Measurements from ENCODE around the gene OR5A2. TPM values are rescaled to one million over a fixed set of nuclear protein-coding genes. Genes with fewer than 3 reads are reported as not detected.

The OR5A2 gene
- total and polyA plus RNA-seq, 3 experiments from 2014 or later: not detected

DNA sequence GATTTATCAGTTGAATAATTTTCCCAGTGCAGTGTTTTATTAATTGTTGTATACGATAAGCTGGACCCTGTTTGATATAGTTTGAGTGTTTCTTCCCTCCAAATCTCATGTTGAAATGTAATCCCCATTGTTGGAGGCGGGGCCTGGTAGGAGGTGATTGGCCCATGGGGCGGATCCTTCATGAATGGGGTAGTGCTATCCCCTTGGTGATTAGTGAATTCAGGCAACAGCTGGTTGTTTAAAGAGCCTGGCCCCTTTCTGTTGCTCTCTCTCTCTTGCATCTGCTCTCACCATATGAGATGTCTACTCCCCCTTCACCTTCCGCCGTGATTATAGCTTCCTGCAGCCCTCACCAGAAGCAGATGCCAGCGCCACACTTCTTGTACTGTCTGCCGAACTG, 11.6 kb upstream of the OR5A2 start:
- Histone ChIP-seq H3K27ac (ENCODE audit: low read depth, low read length) (no peak overlapping the region), H3K36me3 (ENCODE audit: insufficient read depth, low read length) (no peaks in the 10 kb centered on the region), H3K9me3 (ENCODE audit: low read length) (no peaks in the 10 kb centered on the region), H3K27me3 (ENCODE audit: insufficient read depth, low read length, poor library complexity, severe bottlenecking) (no peaks in the 10 kb centered on the region), H3K4me3 (ENCODE audit: low read length) (no peak overlapping the region), H3K4me1 (ENCODE audit: insufficient read depth, low read length) (no peaks in the 10 kb centered on the region)
- DNase-seq: no peak
- H3K4me3 Mint-ChIP-seq: no peak overlapping the region
- no peaks in the 10 kb centered on the region for H3K9me3 Mint-ChIP-seq
- ChIA-PET CTCF (interaction anchor here (1.7 kb wide), 1 partner anchor 9 kb away, joined by 5 read pairs; no protein-coding TSS in a partner anchor), POLR2A (no interaction called here)
- peaks cover 6% of the 10 kb centered on the region in 2 donors for H3K27me3 Mint-ChIP-seq
- H3K36me3 Mint-ChIP-seq: no peaks in the 10 kb centered on the region
- H3K4me1 Mint-ChIP-seq: no peaks in the 10 kb centered on the region
- H3K27ac Mint-ChIP-seq: no peak overlapping the region

DNA sequence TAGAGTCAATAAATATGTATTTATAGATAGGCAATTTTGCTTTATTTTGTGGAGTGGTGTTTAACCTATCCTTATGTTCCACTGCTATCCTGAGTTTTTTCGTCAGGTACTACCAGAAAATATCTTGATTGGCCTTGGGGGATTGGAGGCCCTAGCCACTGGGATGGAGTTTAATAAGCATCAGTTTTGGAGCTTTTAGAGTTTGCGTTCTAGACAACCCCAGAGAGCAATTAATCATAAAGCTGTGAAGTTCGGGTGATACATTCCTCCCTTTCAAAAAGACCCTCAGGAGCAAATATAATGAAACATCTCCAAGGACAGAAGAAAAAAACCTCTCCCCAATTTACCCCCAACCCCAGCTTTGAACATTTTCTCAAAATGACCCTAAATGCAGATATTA, 10.0 kb upstream of the OR5A2 start, which contains the start of gene OR5A1:
TSS of gene OR5A1 (plus strand) at position 301 of the 400 bp plus-strand sequence. CDS start 6,700 bp downstream, outside the sequence.
- Histone ChIP-seq H3K27me3 (ENCODE audit: insufficient read depth, low read length, poor library complexity, severe bottlenecking) (no peaks in the 10 kb centered on the region), H3K4me1 (ENCODE audit: insufficient read depth, low read length) (no peaks in the 10 kb centered on the region), H3K4me3 (ENCODE audit: low read length) (no peak within 1 kb of the TSS), H3K36me3 (ENCODE audit: insufficient read depth, low read length) (no peaks in the 10 kb centered on the region), H3K27ac (ENCODE audit: low read depth, low read length) (no peak within 1 kb of the TSS), H3K9me3 (ENCODE audit: low read length) (no peaks in the 10 kb centered on the region)
- no peak within 1 kb of the TSS for H3K27ac Mint-ChIP-seq
- ChIA-PET CTCF (no interaction called here), POLR2A (no interaction called here)
- DNase-seq: no peak
- no peaks in the 10 kb centered on the region for H3K4me1 Mint-ChIP-seq
- H3K9me3 Mint-ChIP-seq: no peaks in the 10 kb centered on the region
- peaks cover 6 to 8% of the 10 kb centered on the region in 2 donors for H3K27me3 Mint-ChIP-seq
- no peaks in the 10 kb centered on the region for H3K36me3 Mint-ChIP-seq
- H3K4me3 Mint-ChIP-seq: no peak within 1 kb of the TSS

DNA sequence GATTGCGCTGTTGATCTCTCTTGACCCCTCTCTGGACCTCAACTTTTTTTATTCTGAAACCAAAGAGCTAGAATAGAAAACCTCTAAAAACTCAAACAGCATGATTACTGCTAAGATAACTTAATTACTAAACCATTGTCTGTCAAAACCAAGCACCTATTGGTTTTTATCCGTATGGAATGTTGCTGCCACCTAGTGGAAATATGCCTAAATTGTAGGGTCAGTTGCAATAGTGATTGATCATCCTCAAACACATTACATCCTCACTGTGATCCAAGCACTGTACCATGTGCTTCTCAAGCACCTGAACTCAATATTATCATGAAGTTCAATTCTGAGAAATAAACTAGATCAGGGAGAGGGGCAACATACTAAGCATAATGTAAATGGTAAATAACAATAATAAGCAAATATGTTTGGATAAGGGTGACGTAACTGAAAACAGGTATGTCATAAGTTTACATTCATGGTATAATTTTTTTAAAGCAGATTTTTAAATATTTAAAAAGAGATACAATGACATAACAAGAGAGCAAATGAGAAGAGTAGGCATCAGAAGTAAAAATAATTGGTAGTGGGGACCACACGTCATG, 3.8 kb upstream of the OR5A2 start:
- DNase-seq: peak in 2 of 5 donors; percentile 29 to 56
- Histone ChIP-seq H3K27me3 (ENCODE audit: insufficient read depth, low read length, poor library complexity, severe bottlenecking) (no peaks in the 10 kb centered on the region), H3K9me3 (ENCODE audit: low read length) (no peaks in the 10 kb centered on the region), H3K36me3 (ENCODE audit: insufficient read depth, low read length) (no peaks in the 10 kb centered on the region), H3K4me3 (ENCODE audit: low read length) (no peak overlapping the region), H3K4me1 (ENCODE audit: insufficient read depth, low read length) (no peaks in the 10 kb centered on the region), H3K27ac (ENCODE audit: low read depth, low read length) (no peak overlapping the region)
- Mint-ChIP-seq H3K4me3 (no peak overlapping the region), H3K4me1 (no peaks in the 10 kb centered on the region), H3K27ac (no peak overlapping the region), H3K9me3 (no peaks in the 10 kb centered on the region), H3K36me3 (no peaks in the 10 kb centered on the region), H3K27me3 (peaks cover 3 to 15% of the 10 kb centered on the region in 2 donors)
- ChIA-PET POLR2A (no interaction called here), CTCF (interaction anchor here (0.8 to 3.3 kb wide), 4 partner anchors 8 to 258 kb away, joined by 3 to 18 read pairs (median 4); partner anchors contain the start of gene DTX4)

DNA sequence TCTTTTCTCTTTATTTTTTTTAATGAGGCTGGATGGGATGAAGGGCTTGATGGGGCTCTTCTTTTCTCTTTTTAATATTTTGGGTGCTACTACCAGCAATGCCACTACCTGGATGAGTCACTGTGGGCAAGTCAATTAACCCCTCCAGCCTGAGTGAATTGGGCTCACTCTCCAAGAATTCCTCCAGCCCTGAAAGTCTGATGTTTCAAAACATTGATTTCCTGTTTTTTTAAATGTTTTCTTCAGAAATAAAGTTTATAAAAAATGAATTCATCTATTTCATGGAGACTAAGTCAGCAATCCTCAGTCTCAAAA, 812 bp upstream of the OR5A2 start:
- no peak overlapping the region for H3K27ac ChIP-seq (ENCODE audit: low read depth, low read length)
- peaks cover 1 to 20% of the 10 kb centered on the region in 2 donors for H3K27me3 Mint-ChIP-seq
- CTCF ChIA-PET: no interaction called here
- H3K4me1 ChIP-seq (ENCODE audit: insufficient read depth, low read length): no peaks in the 10 kb centered on the region
- H3K9me3 ChIP-seq (ENCODE audit: low read length): no peaks in the 10 kb centered on the region
- no peaks in the 10 kb centered on the region for H3K36me3 ChIP-seq (ENCODE audit: insufficient read depth, low read length)
- no peak overlapping the region for H3K27ac Mint-ChIP-seq
- no peak overlapping the region for H3K4me3 Mint-ChIP-seq
- no peaks in the 10 kb centered on the region for H3K27me3 ChIP-seq (ENCODE audit: insufficient read depth, low read length, poor library complexity, severe bottlenecking)
- no peak for DNase-seq
- POLR2A ChIA-PET: no interaction called here
- no peaks in the 10 kb centered on the region for H3K4me1 Mint-ChIP-seq
- H3K9me3 Mint-ChIP-seq: no peaks in the 10 kb centered on the region
- no peak overlapping the region for H3K4me3 ChIP-seq (ENCODE audit: low read length)
- H3K36me3 Mint-ChIP-seq: no peaks in the 10 kb centered on the region

DNA sequence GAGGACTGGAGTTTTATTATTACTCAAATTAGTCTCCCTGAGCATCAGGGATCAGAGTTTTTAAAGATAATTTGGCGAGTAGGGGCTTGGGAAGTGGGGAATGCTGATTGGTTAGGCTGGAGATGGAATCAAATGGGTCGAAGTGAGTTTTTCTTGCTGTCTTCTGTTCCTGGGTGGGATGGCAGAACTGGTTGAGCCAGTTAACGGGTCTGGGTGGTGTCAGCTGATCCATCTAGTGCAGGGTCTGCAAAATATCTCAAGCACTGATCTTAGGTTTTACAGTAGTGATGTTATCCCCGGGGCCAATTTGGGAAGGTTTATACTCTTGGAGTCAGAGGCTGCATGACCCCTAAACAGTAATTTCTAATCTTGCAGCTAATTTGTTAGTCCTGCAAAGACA, 1.1 kb downstream of the OR5A2 start:
- Mint-ChIP-seq H3K27me3 (peaks cover 1 to 16% of the 10 kb centered on the region in 2 donors), H3K9me3 (no peaks in the 10 kb centered on the region), H3K36me3 (no peaks in the 10 kb centered on the region), H3K4me1 (no peaks in the 10 kb centered on the region), H3K4me3 (no peak overlapping the region), H3K27ac (no peak overlapping the region)
- H3K4me3 ChIP-seq (ENCODE audit: low read length): no peak overlapping the region
- no peaks in the 10 kb centered on the region for H3K27me3 ChIP-seq (ENCODE audit: insufficient read depth, low read length, poor library complexity, severe bottlenecking)
- no peak overlapping the region for H3K27ac ChIP-seq (ENCODE audit: low read depth, low read length)
- POLR2A ChIA-PET: no interaction called here
- no peaks in the 10 kb centered on the region for H3K36me3 ChIP-seq (ENCODE audit: insufficient read depth, low read length)
- no peaks in the 10 kb centered on the region for H3K4me1 ChIP-seq (ENCODE audit: insufficient read depth, low read length)
- no peaks in the 10 kb centered on the region for H3K9me3 ChIP-seq (ENCODE audit: low read length)
- CTCF ChIA-PET: interaction anchor here (1.0 kb wide), 1 partner anchor 254 kb away, joined by 4 read pairs; the partner anchor contains the start of gene DTX4
- no peak for DNase-seq

DNA sequence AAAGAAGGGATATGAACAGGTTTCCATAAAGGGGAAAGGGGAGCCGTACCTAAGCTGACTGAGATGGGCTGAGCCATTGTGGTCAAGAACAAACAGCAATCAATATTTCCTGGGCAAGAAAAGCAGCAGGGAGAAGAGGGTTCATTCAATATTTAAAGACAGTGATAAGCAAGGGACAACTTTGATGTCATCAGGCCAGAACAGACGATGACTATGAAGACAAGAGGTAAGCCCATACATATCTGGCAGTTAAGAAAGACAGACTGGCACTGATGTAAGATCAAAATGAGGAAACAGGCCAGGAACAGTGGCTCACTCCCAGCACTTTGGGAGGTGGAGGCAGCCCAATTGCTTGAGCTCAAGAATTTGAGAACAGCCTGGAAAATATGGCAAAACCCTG, 2.4 kb downstream of the OR5A2 start:
- H3K36me3 ChIP-seq (ENCODE audit: insufficient read depth, low read length): no peaks in the 10 kb centered on the region
- H3K27me3 Mint-ChIP-seq: peaks cover 1 to 24% of the 10 kb centered on the region in 2 donors
- H3K27ac ChIP-seq (ENCODE audit: low read depth, low read length): no peak overlapping the region
- no peaks in the 10 kb centered on the region for H3K9me3 ChIP-seq (ENCODE audit: low read length)
- CTCF ChIA-PET: no interaction called here
- H3K4me3 Mint-ChIP-seq: no peak overlapping the region
- H3K9me3 Mint-ChIP-seq: no peaks in the 10 kb centered on the region
- no peak overlapping the region for H3K27ac Mint-ChIP-seq
- H3K36me3 Mint-ChIP-seq: no peaks in the 10 kb centered on the region
- no peaks in the 10 kb centered on the region for H3K4me1 ChIP-seq (ENCODE audit: insufficient read depth, low read length)
- no peaks in the 10 kb centered on the region for H3K4me1 Mint-ChIP-seq
- POLR2A ChIA-PET: no interaction called here
- H3K27me3 ChIP-seq (ENCODE audit: insufficient read depth, low read length, poor library complexity, severe bottlenecking): no peaks in the 10 kb centered on the region
- DNase-seq: no peak
- no peak overlapping the region for H3K4me3 ChIP-seq (ENCODE audit: low read length)

DNA sequence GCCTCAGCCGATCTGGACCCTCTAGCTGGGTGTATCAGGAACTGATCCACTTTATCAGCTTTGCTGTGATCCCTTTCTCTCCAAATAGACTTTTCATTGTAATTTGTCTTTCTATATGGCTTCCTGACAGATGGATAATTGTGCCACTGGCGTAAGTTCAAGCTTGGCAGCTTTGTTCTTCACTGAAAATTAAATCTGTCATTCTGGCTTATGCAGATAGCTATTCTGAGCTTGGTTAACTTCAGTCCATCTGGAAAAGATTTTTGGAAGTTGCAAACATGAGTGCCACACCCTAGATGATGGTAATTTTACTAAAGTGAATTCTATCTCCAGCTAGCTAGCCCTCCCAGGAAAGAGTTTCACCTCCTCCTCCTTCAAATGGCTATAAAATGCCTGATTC, 8.1 kb downstream of the OR5A2 start:
- peaks cover 8 to 56% of the 10 kb centered on the region in 2 donors for H3K27me3 Mint-ChIP-seq
- H3K27ac ChIP-seq (ENCODE audit: low read depth, low read length): no peak overlapping the region
- H3K9me3 ChIP-seq (ENCODE audit: low read length): no peaks in the 10 kb centered on the region
- no peaks in the 10 kb centered on the region for H3K9me3 Mint-ChIP-seq
- no peak overlapping the region for H3K27ac Mint-ChIP-seq
- H3K4me3 ChIP-seq (ENCODE audit: low read length): no peak overlapping the region
- no peaks in the 10 kb centered on the region for H3K36me3 ChIP-seq (ENCODE audit: insufficient read depth, low read length)
- no peak for DNase-seq
- no peaks in the 10 kb centered on the region for H3K27me3 ChIP-seq (ENCODE audit: insufficient read depth, low read length, poor library complexity, severe bottlenecking)
- H3K36me3 Mint-ChIP-seq: no peaks in the 10 kb centered on the region
- peaks cover 0 to 9% (median 0%) of the 10 kb centered on the region in 3 donors for H3K4me1 Mint-ChIP-seq
- POLR2A ChIA-PET: no interaction called here
- CTCF ChIA-PET: no interaction called here
- H3K4me1 ChIP-seq (ENCODE audit: insufficient read depth, low read length): no peaks in the 10 kb centered on the region
- H3K4me3 Mint-ChIP-seq: no peak overlapping the region

DNA sequence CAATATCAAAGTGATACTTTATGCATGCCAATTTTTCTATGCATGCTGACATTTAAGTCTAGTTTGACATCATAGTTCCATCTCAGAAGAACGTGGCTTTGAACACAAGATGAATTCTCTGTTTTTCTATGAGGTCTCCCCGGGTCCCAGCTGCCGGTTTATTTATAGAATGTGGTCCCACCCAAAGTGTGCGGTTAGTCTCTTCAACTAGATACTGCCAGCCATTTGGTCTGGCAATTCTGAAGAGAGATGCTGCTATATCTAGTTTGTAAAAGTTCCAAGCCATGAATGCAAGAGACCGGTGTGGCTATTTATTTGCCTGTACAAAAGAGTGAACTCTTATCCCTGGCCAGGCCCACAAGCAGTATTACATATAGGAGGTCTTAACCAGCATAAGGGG, 9.2 kb downstream of the OR5A2 start:
- H3K27me3 ChIP-seq (ENCODE audit: insufficient read depth, low read length, poor library complexity, severe bottlenecking): no peaks in the 10 kb centered on the region
- H3K9me3 Mint-ChIP-seq: peaks cover 0 to 6% (median 0%) of the 10 kb centered on the region in 5 donors
- H3K4me1 ChIP-seq (ENCODE audit: insufficient read depth, low read length): no peaks in the 10 kb centered on the region
- H3K27ac Mint-ChIP-seq: no peak overlapping the region
- CTCF ChIA-PET: no interaction called here
- H3K36me3 ChIP-seq (ENCODE audit: insufficient read depth, low read length): no peaks in the 10 kb centered on the region
- H3K9me3 ChIP-seq (ENCODE audit: low read length): no peaks in the 10 kb centered on the region
- no peak overlapping the region for H3K4me3 Mint-ChIP-seq
- no peak overlapping the region for H3K27ac ChIP-seq (ENCODE audit: low read depth, low read length)
- H3K27me3 Mint-ChIP-seq: peaks cover 8 to 63% of the 10 kb centered on the region in 2 donors
- POLR2A ChIA-PET: no interaction called here
- no peaks in the 10 kb centered on the region for H3K36me3 Mint-ChIP-seq
- DNase-seq: peak in 1 of 5 donors; percentile 21
- peaks cover 0 to 9% (median 0%) of the 10 kb centered on the region in 3 donors for H3K4me1 Mint-ChIP-seq
- H3K4me3 ChIP-seq (ENCODE audit: low read length): no peak overlapping the region
